ENCODE results near the gene ZNF2. TPM values are rescaled to one million over a fixed set of nuclear protein-coding genes. Genes with fewer than 3 reads are reported as not detected.

The ZNF2 gene
- 0.69 and 0.70 TPM in 2 replicates for total RNA-seq (2014; rRNA removed; shearing (Covaris generic))

DNA sequence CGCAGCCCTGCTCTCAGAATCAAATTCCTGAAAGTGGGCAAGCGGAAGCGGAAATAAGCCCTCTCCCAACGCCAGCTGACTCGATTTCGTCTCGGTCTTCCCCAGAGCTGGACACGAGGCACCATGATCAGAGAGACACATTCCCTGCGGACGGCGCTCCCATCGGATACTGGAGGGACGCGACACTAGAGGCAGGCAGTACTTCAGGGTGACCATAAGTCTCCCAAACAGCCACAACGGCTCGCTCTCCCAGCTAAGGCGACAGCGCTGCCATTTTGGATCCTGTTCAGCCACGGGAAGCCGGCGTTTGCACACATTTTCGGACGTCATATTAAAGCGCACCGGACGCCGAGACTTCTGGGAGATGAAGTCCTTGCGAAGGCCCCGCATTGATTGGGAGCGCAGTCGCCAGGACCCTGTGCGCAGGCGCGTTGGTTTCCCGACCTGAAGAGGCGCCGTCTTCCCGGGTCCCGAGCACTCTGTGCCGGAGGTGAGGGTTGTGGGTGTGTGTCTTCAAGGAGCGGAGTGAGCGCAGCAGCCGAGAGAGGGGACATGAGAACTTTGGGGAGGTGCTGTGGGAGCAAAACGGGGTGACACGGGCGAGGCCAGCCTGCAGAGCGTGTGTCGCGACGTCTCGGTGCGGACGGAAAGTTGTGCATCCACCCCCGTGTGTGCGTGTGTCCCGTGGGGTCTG, at the start of gene ZNF2:
Gene ZNF2, plus strand, starts transcription at position 439 of the 694 bp plus-strand sequence. CDS start 10,418 bp downstream, outside the sequence.
- DNase-seq (ENCODE audit: low spot score) = peak; percentile 97

- peak; percentile 31 for DNase-seq (ENCODE audit: low spot score)
These were observed 44.6 kb upstream of the ZNF2 start for GRCh38 chr2:95121093-95121406.

GRCh38 chr2:95121407-95122196, 44.0 kb upstream of the ZNF2 start, which contains the start of gene MRPS5:
TSS of gene MRPS5 (minus strand) at chr2:95121808. CDS start at chr2:95121791, 17 bp downstream.
- peak; percentile 76 for DNase-seq (ENCODE audit: low spot score)

- DNase-seq (ENCODE audit: low spot score) = no peak
These were observed 43.4 kb upstream of the ZNF2 start for GRCh38 chr2:95122197-95122551.

- no peak for DNase-seq (ENCODE audit: low spot score)
These were observed 26.9 kb upstream of the ZNF2 start for GRCh38 chr2:95138702-95139101.

GRCh38 chr2:95143838-95144237, 21.8 kb upstream of the ZNF2 start:
- no peak for DNase-seq (ENCODE audit: low spot score)

GRCh38 chr2:95149397-95149984, 16.1 kb upstream of the ZNF2 start:
- DNase-seq (ENCODE audit: low spot score) = no peak

- DNase-seq (ENCODE audit: low spot score) = no peak
These were observed 7.2 kb upstream of the ZNF2 start for GRCh38 chr2:95158441-95158840.

GRCh38 chr2:95158891-95159619, 6.6 kb upstream of the ZNF2 start:
- DNase-seq (ENCODE audit: low spot score) = peak; percentile 33

DNA sequence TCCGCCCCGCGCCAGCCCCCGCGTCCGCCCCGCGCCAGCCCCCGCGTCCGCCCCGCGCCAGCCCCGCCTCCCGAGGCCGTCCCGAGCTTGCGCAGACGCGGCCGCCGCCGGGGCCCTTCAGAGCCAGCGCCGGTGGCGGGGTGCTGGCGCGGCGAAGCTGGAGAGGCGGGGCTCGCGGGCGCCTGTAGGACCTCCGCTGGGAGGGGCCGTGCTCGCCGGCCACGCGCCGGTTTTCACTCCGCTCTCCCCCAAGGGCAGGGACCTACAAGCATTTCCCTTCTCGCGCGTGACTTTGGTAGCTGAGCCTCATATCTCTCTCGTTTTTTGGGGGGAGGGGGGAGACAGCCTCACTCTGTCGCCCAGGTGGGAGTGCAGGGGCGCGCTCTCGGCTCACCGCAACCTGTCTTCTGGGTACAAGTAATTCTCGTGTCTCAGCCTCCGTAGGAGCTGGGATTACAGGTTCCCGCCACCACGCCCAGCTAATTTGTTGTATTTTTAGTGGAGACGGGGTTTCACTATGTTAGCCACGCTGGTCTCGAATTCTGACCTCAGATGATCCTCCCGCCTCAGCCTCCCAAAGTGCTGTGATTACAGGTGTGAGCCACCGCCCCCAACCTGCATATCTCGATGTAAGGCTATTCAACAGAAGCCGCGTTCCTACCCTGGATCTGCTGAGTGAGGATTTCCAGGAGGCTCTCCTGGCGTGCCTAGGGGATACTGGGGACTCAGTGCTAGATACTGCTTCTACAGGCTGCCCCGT, 5.7 kb upstream of the ZNF2 start, which contains the start of gene ZNF514:
Gene ZNF514, minus strand, starts transcription at position 159 of the 760 bp plus-strand sequence. CDS start 6,595 bp downstream, outside the sequence.
- DNase-seq (ENCODE audit: low spot score) = peak; percentile 64

DNA sequence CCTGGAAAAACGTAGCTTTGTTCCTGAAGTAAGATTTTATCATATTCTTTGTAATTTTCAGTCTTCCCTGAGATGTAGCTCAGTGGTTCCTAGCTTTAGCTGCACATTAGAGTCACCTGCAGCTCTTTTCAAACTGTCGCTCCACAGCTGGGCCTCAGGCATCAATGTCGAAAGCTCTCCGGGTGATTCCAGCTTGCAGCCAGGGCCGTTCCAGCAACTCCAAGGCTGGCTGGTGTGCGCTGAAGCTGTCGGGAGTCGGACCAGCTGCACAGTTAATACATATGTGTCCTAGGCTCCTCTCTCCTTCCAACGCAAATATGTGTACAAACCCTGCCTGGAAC, 609 bp upstream of the ZNF2 start:
- no peak for DNase-seq (ENCODE audit: low spot score)

DNA sequence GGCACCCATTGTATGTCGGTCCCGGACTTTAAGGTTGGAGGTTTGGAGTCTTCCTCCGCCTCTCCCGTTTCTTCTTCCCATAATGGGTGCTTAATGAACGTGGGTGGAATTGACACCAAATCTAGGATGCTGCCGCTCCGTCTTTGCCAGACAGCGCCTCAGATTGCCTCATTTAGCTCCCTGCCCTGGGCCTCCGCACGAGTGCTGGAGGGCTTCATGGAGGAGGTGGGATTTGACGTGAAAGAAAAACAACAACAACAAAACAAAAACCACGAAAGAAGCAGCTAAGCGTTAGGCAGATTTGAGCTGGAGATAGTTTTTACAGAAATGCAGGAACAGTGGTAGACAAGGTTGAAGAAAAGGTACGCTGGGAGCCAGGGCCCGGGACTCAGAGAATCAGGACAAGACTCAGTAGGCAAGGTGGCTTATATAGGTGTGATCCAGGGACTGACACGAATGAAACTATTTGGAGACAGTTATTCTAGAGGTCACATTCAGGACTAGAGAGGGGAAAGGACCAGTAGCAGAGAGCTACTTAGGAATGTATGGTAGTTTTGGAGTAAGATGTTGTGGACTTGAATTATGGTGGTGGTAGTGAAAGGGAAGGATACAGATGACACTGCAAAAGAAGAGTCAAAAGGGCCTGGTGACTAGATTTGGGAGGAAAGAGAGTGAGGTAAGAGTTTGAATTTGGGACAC, 605 bp downstream of the ZNF2 start:
- no peak for DNase-seq (ENCODE audit: low spot score)

DNA sequence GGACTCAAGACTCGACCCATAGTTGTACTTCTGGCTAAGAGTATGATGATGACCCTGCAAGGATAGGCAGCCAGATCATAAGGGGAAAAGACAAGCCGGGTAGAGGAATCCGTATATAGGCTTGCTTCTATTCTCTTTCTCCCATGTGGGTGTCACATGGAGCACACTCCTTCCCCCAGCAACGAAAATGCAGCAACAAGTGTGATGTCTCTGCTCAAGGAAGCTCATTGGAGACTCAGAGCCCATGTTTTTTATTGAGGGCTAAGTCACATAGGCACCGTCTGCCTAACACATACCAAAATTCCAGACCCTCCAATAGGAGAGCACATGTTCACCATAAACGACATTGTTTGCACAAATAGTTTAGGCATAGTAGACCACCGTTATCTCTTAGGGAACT, 6.3 kb downstream of the ZNF2 start:
- no peak for DNase-seq (ENCODE audit: low spot score)

DNA sequence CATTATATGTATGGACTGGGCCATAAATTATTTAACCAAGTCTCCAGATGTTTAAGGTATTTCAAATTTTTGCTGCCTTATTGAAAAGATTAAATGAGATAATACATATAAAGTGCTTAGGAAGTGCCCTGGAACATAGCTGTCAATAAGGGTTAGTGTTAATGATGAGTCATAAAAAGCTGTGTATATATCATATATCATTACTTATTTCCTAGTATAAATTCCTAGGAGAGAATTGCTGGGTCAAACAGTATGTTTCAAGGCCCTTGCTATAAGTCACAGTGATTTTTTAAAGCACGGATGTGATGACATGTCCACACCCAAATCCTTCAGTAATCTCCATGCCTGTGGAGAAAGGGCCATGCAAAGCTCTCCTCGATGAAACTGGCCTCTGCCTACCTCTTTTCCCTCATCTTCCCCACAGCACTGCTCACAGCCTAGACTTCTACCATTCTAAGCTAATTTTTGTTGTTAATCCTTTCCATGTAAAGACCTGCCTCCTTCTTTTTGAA, 8.5 kb downstream of the ZNF2 start:
- no peak for DNase-seq (ENCODE audit: low spot score)

DNA sequence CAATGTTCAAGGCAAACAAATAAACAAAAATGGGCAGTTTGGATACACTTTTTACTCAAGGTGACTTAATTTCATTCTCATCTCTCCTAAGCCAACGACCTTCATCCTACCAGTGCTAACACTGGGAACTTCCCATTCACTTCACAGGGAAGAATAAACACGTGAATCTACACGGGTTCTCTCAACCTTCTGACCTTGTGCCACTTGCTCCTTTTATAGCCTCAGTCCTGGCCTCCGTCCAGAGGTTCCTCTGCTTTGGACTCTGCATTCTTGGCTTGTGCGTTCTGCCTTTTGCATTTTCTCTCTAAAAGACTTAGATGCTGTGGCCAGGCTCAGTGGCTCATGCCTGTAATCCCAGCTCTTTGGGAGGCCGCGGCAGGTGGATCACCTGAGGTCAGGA, 13.8 kb downstream of the ZNF2 start:
- no peak for DNase-seq (ENCODE audit: low spot score)

DNA sequence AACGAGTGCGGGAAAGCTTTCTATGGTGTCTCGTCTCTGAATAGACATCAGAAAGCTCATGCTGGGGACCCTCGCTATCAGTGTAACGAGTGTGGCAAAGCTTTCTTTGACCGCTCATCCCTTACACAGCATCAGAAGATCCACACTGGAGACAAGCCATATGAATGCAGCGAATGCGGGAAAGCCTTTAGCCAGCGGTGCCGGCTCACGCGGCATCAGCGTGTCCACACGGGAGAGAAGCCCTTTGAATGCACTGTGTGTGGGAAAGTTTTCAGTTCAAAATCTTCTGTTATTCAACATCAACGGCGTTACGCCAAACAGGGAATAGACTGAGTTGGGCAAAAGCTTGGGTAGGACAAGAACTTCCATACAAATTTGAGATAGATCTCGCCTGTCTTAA, 16.2 kb downstream of the ZNF2 start:
- DNase-seq (ENCODE audit: low spot score) = no peak

- no peak for DNase-seq (ENCODE audit: low spot score)
These were observed 19.6 kb downstream of the ZNF2 start for GRCh38 chr2:95185197-95185596.

GRCh38 chr2:95185973-95186372, 20.4 kb downstream of the ZNF2 start:
- no peak for DNase-seq (ENCODE audit: low spot score)

- DNase-seq (ENCODE audit: low spot score) = peak; percentile 33
These were observed 27.3 kb downstream of the ZNF2 start for GRCh38 chr2:95192956-95193355.

- no peak for DNase-seq (ENCODE audit: low spot score)
These were observed 38.3 kb downstream of the ZNF2 start for GRCh38 chr2:95203911-95204310.
